ENCODE data around the gene OST4. TPM values are rescaled to one million over a fixed set of nuclear protein-coding genes. Genes with fewer than 3 reads are reported as not detected.

Gene OST4
- total RNA-seq, 1 donor from 2014 or later = 254 TPM

GRCh38 chr2:27094353-27094984 lies 23.0 kb upstream of the OST4 start:
- H3K9me3 Mint-ChIP-seq = no peaks in the 10 kb centered on the region
- H3K27me3 Mint-ChIP-seq (ENCODE audit: low read depth) = no peaks in the 10 kb centered on the region
- H3K4me3 Mint-ChIP-seq = no peak overlapping the region
- no peaks in the 10 kb centered on the region for H3K36me3 Mint-ChIP-seq
- TF ChIP-seq CTCF (IDR thresholded peaks at IDR 0.05; ENCODE audit: unreplicated experiment) = no peak
- no peak overlapping the region for H3K27ac Mint-ChIP-seq
- H3K4me1 Mint-ChIP-seq = peaks cover 9% of the 10 kb centered on the region
- DNase-seq (ENCODE audit: low spot score in 2 of 2, unreplicated experiment in 2 of 2) = no peak

- Mint-ChIP-seq H3K9me3 (no peaks in the 10 kb centered on the region), H3K36me3 (no peaks in the 10 kb centered on the region), H3K4me1 (peaks cover 9% of the 10 kb centered on the region), H3K27ac (no peak overlapping the region), H3K27me3 (ENCODE audit: low read depth) (peaks cover 1% of the 10 kb centered on the region), H3K4me3 (no peak overlapping the region)
- no peak for TF ChIP-seq CTCF (IDR thresholded peaks at IDR 0.05; ENCODE audit: unreplicated experiment)
- no peak for DNase-seq (ENCODE audit: low spot score in 2 of 2, unreplicated experiment in 2 of 2)
These were observed 22.2 kb upstream of the OST4 start for GRCh38 chr2:27093430-27094352.

- Mint-ChIP-seq H3K4me1 (peaks cover 9% of the 10 kb centered on the region), H3K27ac (no peak overlapping the region), H3K4me3 (no peak overlapping the region), H3K36me3 (no peaks in the 10 kb centered on the region), H3K9me3 (no peaks in the 10 kb centered on the region), H3K27me3 (ENCODE audit: low read depth) (peaks cover 7% of the 10 kb centered on the region)
- no peak for TF ChIP-seq CTCF (IDR thresholded peaks at IDR 0.05; ENCODE audit: unreplicated experiment)
- DNase-seq (ENCODE audit: low spot score in 2 of 2, unreplicated experiment in 2 of 2) = no peak
These were observed 21.4 kb upstream of the OST4 start for GRCh38 chr2:27092696-27093429.

GRCh38 chr2:27091746-27092695 lies 20.6 kb upstream of the OST4 start:
- Mint-ChIP-seq H3K4me1 (peaks cover 11% of the 10 kb centered on the region), H3K36me3 (no peaks in the 10 kb centered on the region), H3K9me3 (no peaks in the 10 kb centered on the region), H3K27me3 (ENCODE audit: low read depth) (peaks cover 13% of the 10 kb centered on the region), H3K27ac (no peak overlapping the region), H3K4me3 (no peak overlapping the region)
- DNase-seq (ENCODE audit: low spot score in 2 of 2, unreplicated experiment in 2 of 2) = no peak
- TF ChIP-seq CTCF (IDR thresholded peaks at IDR 0.05; ENCODE audit: unreplicated experiment) = no peak
